Right lobe of liver (tissue), 6 donors: ENCODE data around the gene CELA3B. TPM values are rescaled to one million over a fixed set of nuclear protein-coding genes. Genes with fewer than 3 reads are reported as not detected.
A peak's percentile ranks its signal among the peaks of the same experiment; 100 is the strongest.
"Not testable (repeated sequence)": the region's sequence is repeated elsewhere in the genome, so short reads cannot be mapped to it uniquely, and the experiment has no call there.

Experiments
- ATAC-seq, 4 donors: fragments of 200-7000 bp; cut with Tn5 transposase; one replicate each; pipeline ENCODE4 v1.9.1; 2020; ENCODE audit warnings: mild to moderate bottlenecking in 4 of 4, moderate library complexity in 4 of 4
- DNase-seq, 3 donors: peaks; one replicate each; pipeline ENCODE4 v3.0.0-alpha.2; 2020
- H3K27ac ChIP-seq, 3 donors: fragments of 200-600 bp; one replicate each; pipeline ENCODE4 v1.8.0; 2022
- H3K27me3 ChIP-seq, 2 donors: fragments of 200-600 bp; one replicate each; pipeline ENCODE4 v1.8.0; 2022
- H3K36me3 ChIP-seq, 4 donors: fragments of 200-600 bp; sonication (generic) in 1 of 4; one replicate each; pipeline versions ENCODE4 v1.5.1 to v1.8.0; 2017 to 2022; ENCODE audit warnings: control low read depth in 1 of 4
- H3K4me1 ChIP-seq, 4 donors: fragments of 200-600 bp; sonication (generic) in 1 of 4; one replicate each; pipeline versions ENCODE4 v1.5.1 to v1.8.0; 2017 to 2022; ENCODE audit warnings: control low read depth in 1 of 4
- H3K4me3 ChIP-seq, 3 donors: fragments of 200-600 bp; one replicate each; pipeline ENCODE4 v1.8.0; 2022
- H3K9me3 ChIP-seq, 4 donors: fragments of 200-600 bp; sonication (generic) in 1 of 4; one replicate each; pipeline versions ENCODE4 v1.5.1 to v1.8.0; 2017 to 2022; ENCODE audit warnings: control low read depth in 1 of 4
- POLR2A ChIP-seq: fragments of 450-650 bp; IDR thresholded peaks from one replicate; pipeline ENCODE4 v1.6.1; 2017; ENCODE audit warnings: antibody characterized with exemption, mild to moderate bottlenecking
- WGBS: methylation state at CpG from one replicate; pipeline ENCODE4 v1.1.6; 2018; ENCODE audit warnings: low coverage, low lambda C conversion rate; ENCODE audit not compliant: insufficient coverage; ENCODE audit errors: missing lambda C conversion rate; 5-methylcytosine and 5-hydroxymethylcytosine counted together
- intact Hi-C, 2 donors: fragments of 100-400 bp; cut with DNase I; formaldehyde crosslinking; loops; one replicate each; pipeline versions ENCODE4 v1.11.2 to v1.14.1; 2022
- small RNA-seq, 2 experiments: library from RNA; depleted of rRNA; stranded (forward); fragments of <200 nt; gene quantifications; one replicate each; pipeline ENCODE3, GENCODE V24; 2016
- total RNA-seq, 6 experiments: library from RNA; depleted of rRNA in 2 of 6; stranded (reverse); fragments of >200 nt in 2 of 6; fragmentation: NEBNext Ultra II Directional in 3 of 6; extraction: Animal tissue kit (Norgen Biotek cat#: 25700) in 3 of 6; gene quantifications; one replicate each; pipeline versions ENCODE4 v1.1.0 to v1.2.4, GENCODE V29; 2016 to 2023
- TF ChIP-seq, protein P1 (sequence below), 4 donors: fragments of 200-600 bp in 3 of 4; fragments of 450-650 bp in 1 of 4; IDR thresholded peaks; one replicate each; pipeline versions ENCODE4 v1.5.1 to v1.8.0; 2016 to 2022; ENCODE audit warnings: antibody characterized with exemption in 4 of 4, mild to moderate bottlenecking in 2 of 4
- donor health status: DM: no; HTN: yes; CAD: no.
- donor health status: DM: no; HTN: no; CAD: no.
- donor health status: DM: no; HTN: no; CAD: no.
- donor health status: DM: no; HTN: yes; CAD: no.
- donor health status: DM: no; HTN: yes; CAD: no.

CELA3B gene
- total RNA-seq, 6 experiments from 2014 or later: not detected

DNA sequence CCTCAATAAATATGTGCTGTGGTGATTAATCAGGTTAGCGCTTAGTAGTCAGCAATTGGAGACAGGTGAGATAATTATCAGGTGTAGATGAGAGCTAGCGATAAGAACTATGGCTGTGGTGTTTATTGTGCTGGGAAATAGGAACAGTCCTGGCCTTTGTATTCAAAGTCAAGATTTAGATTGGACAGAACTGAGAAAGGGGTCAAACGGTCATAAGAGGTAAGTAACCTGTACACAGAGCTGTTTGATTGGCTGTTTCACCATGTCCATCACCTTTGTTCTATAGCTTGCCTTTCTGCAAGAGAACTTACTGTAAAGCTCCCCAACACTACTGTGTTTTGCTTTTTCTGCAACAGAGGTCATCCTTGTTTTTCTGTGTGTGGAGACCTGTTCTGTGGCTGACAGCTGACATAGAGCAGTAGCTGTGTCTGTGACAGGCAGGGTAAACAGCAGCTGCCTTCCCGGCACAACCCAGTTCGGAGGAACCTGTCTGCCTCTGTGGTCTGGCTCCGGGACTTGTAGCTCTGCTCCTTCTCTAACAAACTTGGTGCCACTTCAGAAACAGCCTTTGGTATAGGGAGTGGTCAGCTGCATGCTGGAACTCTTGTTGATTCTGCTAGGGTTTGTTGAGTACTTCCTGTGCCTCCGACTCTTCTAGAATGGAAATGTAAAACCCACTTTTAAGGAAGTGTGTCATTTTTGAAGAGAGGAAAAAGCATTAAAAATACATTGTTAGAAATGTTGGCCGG lies 54.6 kb downstream of the CELA3B start:
- DNase-seq (no peak), ATAC-seq (peak in 3 of 4 donors; percentile 23 to 38 (median 34))
- no peak for TF ChIP-seq POLR2A
- TF ChIP-seq, protein P1, sequence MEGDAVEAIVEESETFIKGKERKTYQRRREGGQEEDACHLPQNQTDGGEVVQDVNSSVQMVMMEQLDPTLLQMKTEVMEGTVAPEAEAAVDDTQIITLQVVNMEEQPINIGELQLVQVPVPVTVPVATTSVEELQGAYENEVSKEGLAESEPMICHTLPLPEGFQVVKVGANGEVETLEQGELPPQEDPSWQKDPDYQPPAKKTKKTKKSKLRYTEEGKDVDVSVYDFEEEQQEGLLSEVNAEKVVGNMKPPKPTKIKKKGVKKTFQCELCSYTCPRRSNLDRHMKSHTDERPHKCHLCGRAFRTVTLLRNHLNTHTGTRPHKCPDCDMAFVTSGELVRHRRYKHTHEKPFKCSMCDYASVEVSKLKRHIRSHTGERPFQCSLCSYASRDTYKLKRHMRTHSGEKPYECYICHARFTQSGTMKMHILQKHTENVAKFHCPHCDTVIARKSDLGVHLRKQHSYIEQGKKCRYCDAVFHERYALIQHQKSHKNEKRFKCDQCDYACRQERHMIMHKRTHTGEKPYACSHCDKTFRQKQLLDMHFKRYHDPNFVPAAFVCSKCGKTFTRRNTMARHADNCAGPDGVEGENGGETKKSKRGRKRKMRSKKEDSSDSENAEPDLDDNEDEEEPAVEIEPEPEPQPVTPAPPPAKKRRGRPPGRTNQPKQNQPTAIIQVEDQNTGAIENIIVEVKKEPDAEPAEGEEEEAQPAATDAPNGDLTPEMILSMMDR (IDR thresholded peaks at IDR 0.05): no peak
- Histone ChIP-seq H3K4me1 (peaks cover 0 to under 1% (median 0%) of the 10 kb centered on the region in 4 donors), H3K4me3 (no peak overlapping the region), H3K36me3 (peaks cover 0 to 6% (median 2%) of the 10 kb centered on the region in 4 donors), H3K27ac (no peak overlapping the region), H3K9me3 (no peaks in the 10 kb centered on the region), H3K27me3 (no peaks in the 10 kb centered on the region)
- WGBS: 68% methylated on average over 7 of the region's 8 CpGs
- intact Hi-C loops: no loop called here

DNA sequence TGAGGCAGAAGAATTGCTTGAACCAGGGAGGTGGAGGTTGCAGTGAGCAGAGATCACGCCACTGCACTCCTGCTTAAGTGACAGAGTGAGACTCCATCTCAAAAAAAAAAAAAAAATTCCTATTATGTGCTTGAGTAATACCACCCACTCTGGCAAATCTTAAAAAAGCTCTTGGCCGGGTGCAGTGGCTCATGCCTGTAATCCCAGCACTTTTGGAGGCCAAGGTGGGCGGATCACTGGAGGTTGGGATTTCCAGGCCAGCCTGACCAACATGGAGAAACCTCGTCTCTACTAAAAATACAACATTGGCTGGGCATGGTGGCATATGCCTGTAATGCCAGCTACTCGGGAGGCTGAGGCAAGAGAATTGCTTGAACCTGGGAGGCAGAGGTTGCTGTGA lies 58.0 kb downstream of the CELA3B start:
- intact Hi-C loops, DNase-seq, H3K36me3 ChIP-seq, H3K27me3 ChIP-seq, ATAC-seq, H3K27ac ChIP-seq, H3K4me3 ChIP-seq, H3K4me1 ChIP-seq, H3K9me3 ChIP-seq: not testable (repeated sequence)
- 80% methylated on average over 5 of the region's 5 CpGs for WGBS

DNA sequence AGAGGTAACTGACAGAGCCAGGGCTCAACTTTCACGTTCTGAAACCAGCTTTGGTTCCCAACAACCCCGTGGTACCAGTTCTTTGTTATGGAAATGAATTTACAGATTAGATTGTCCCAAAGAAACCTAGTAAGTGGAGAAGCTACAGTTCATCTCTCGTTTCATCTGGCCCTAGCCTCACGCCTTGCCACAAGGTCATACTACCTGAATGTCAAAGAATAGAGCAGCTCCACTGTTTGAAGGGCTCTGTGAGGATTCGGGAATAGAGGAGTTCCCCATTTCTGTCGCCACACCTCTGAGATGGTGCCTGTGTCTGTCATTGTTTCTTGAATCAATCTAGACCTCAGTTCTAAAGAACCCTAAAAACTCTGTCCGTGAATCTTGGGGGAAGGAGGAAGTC lies 60.7 kb downstream of the CELA3B start:
- no peak for ATAC-seq
- WGBS: 69% methylated on average over 7 of the region's 7 CpGs
- intact Hi-C loops: no loop called here

DNA sequence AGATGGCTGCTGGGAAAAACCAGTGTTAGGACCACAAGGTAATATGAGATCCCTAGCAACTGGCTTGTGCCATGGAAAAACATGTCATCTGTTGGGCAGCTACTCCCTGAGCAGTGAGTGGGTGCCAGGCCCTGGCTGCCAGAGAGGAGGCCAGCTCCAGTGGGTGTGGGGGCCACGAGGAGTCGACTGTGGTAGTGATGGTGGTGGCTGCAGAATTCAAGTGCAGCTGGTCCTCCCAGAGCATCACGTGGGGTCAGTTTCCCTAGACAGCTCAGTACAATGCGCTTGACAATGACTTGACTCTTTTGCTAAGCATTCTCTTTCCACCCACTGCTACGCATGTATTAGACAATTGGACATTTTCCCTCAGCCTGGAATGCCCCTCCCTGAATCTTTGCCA lies 61.2 kb downstream of the CELA3B start:
- Histone ChIP-seq H3K27ac (no peak overlapping the region), H3K9me3 (no peaks in the 10 kb centered on the region), H3K4me3 (no peak overlapping the region), H3K4me1 (no peaks in the 10 kb centered on the region), H3K36me3 (no peaks in the 10 kb centered on the region), H3K27me3 (no peaks in the 10 kb centered on the region)
- 70% methylated on average over 2 of the region's 5 CpGs for WGBS
- TF ChIP-seq, protein P1 (IDR thresholded peaks at IDR 0.05): no peak
- no peak for TF ChIP-seq POLR2A
- ATAC-seq (no peak), DNase-seq (no peak)
- intact Hi-C loops: no loop called here

More for the DNA sequence above, 60.7 kb downstream of the CELA3B start:
- no peak overlapping the region for H3K27ac ChIP-seq
- no peak overlapping the region for H3K4me3 ChIP-seq
- TF ChIP-seq, protein P1 (IDR thresholded peaks at IDR 0.05): no peak
- TF ChIP-seq POLR2A: no peak
- H3K27me3 ChIP-seq: no peaks in the 10 kb centered on the region
- no peak for DNase-seq
- H3K9me3 ChIP-seq: no peaks in the 10 kb centered on the region
- no peaks in the 10 kb centered on the region for H3K4me1 ChIP-seq
- H3K36me3 ChIP-seq: no peaks in the 10 kb centered on the region

Small RNAs within 50 kb of the gene (small RNA-seq; reads per million reads assigned to genes)
- gene RN7SL186P: 0 reads per million in 2 experiments
- 0 reads per million in 2 experiments for gene RN7SL386P
- 0 reads per million in 2 experiments for gene RNU6-1022P
- gene RNU6-776P: 0 reads per million in 2 experiments

Other genes with a start within 250 kb of the CELA3B start
- 10 to 100 TPM; 21.3 to 24.5 (median 22.8) TPM for gene USP48, start 193.9 kb upstream of the CELA3B start, total RNA-seq
- not detected for gene LDLRAD2, start 164.8 kb upstream of the CELA3B start, total RNA-seq
- gene HSPG2, start 39.7 kb upstream of the CELA3B start, total RNA-seq: 10 to 100 TPM; 31.3 to 90.9 (median 43.7) TPM
- under 1 TPM in 1 of 6 experiments, not detected in 5; 0.22 TPM for gene CELA3A, start 24.6 kb downstream of the CELA3B start, total RNA-seq
- 100 to 1,000 TPM in 3 of 6 experiments, 10 to 100 TPM in 3; 74.4 to 128 (median 95.9) TPM for gene CDC42, start 75.7 kb downstream of the CELA3B start, total RNA-seq
- under 1 TPM in 4 of 6 experiments, not detected in 2; 0.06 to 0.46 (median 0.21) TPM for gene WNT4, start 166.1 kb downstream of the CELA3B start, total RNA-seq